Superior temporal gyrus (tissue), 1 donor: ENCODE data around the gene OVAAL.
"Not testable (repeated sequence)": the region's sequence is repeated elsewhere in the genome, so short reads cannot be mapped to it uniquely, and the experiment has no call there.

Experiments used
- DNase-seq: peaks from one replicate; pipeline ENCODE4 v3.0.0-alpha.2; 2016; ENCODE audit errors: extremely low spot score

OVAAL gene

DNA sequence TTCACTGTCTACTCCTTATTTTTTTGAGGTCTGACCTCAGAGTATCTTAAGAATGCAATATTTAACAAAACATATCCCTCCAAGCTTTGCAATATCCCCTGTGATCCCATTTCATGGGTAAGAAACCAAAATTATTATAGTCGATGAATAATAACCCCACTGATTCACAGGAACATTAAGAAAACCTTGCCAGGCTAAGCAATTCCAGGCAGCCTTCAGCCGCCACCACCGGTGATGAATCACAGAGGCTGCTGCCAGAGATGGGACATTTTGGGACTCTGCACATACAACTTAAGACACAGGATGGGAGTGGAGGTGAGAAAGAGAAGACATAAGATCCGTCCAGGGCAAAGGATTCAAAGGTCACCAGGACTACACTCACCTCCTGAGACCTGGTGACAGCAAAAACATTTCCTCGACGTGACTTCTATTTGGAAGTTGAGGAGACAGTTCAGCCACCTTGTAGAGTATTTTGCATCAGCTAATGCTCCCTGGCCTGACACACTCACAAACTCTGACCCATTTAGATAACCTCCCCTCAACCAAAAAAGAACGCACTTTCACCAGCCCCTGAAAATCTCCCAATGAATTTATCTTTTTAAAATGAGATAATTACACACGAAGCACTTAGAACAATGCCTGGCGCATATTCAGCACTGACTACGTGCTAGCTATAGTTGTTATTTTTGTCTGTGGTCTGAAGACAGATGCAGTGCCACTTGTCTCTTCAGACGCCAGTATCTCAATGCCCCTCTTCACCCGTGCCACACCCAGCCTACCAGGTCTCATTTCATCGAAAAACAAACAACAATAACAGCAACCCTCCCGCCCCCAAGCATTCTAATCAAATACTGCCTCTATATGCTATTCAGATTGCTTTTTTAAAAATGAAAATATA lies 17.8 kb upstream of the OVAAL start:
- no peak for DNase-seq

GRCh38 chr1:180542113-180542837 lies 16.5 kb upstream of the OVAAL start:
- DNase-seq: peak; percentile 22

DNA sequence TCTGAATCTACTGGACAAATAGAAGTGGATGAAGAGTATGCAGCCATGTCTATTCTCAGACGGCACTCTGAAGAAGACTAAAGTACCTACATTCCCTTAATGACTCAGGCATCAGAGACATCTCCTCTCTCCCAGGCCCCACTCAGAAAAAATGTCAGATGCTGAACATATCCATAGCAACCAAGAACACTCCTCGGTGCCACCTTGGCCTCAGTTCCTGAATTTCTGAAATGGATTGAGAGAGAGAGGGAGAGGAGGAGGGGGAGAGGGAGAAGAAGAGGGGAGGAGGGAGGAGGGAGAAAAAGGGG lies 16.0 kb upstream of the OVAAL start:
- DNase-seq: no peak

DNA sequence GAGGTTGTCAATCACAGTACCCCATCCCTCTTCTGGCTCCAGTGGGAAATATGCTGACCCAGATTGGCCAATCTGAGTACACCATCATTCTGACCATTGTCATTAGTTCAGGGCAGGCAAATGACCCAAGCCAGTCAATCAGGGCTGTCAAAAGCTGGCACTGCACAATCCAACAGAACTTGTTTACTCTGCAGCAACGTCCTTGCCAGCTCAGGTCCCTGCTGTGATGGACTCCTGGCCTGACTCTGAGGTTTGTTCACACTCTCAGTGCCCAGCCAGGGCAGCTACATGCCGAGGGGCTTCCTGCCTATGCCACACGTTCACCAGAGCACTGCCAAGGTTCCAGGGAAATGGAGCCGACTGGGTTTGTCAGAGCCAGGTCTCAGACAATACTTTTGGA lies 14.7 kb upstream of the OVAAL start:
- no peak for DNase-seq

- DNase-seq: no peak
Observed at GRCh38 chr1:180545991-180546390, 12.8 kb upstream of the OVAAL start.

DNA sequence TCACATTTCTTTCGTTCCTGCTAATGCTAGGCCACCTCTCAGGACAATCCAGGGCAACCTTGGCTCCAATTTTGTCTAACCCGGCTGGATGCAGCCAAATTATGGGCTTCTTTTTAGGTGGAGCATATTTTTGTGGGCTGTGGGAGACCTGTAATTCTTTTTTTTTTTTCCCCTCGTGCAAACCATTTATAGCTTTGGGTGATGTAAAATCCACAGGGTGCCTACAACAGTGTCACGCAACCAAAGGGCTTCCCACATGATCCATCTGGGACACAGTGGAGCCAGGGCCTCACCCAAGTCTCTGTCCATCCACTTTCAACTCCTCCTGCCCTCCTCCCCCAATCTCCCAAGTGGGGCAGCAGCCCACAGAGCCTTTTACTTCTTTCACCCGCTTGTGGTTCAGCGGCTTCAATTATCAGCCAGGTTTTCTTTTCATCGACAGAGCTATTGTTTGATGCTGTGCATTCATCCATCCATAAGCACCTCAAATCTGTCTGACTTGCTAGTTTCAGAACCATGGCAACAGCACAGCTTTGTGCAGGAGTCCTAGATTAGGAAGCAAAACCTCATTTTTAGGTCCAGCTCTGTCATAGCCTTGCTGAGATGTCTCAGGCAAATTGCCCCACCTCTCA lies 10.0 kb upstream of the OVAAL start:
- DNase-seq: no peak

GRCh38 chr1:180549770-180550169 lies 9.0 kb upstream of the OVAAL start:
- not testable (repeated sequence) for DNase-seq

- DNase-seq: no peak
Observed at GRCh38 chr1:180550241-180550640, 8.5 kb upstream of the OVAAL start.

DNA sequence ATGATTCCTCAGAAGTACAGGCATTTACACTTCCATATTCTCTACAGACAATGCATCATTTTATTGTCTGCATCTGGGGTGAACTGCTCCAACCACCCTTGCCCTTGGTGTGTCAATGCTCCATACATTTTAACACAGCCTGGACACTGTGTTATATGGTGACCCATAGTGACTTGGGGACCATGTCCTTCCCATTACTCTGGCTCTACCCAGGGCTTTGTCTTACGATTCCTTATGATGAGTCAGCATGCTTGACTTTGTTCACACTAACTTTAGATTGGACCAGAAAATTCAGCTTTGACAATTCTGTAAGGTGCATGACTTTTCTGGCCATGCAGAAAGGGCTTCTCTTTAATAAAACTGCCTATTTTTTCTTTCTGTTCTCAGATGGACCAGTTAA lies 6.8 kb upstream of the OVAAL start:
- no peak for DNase-seq

GRCh38 chr1:180553046-180553445 lies 5.7 kb upstream of the OVAAL start:
- DNase-seq: not testable (repeated sequence)

GRCh38 chr1:180555411-180555810 lies 3.4 kb upstream of the OVAAL start:
- DNase-seq: no peak

DNA sequence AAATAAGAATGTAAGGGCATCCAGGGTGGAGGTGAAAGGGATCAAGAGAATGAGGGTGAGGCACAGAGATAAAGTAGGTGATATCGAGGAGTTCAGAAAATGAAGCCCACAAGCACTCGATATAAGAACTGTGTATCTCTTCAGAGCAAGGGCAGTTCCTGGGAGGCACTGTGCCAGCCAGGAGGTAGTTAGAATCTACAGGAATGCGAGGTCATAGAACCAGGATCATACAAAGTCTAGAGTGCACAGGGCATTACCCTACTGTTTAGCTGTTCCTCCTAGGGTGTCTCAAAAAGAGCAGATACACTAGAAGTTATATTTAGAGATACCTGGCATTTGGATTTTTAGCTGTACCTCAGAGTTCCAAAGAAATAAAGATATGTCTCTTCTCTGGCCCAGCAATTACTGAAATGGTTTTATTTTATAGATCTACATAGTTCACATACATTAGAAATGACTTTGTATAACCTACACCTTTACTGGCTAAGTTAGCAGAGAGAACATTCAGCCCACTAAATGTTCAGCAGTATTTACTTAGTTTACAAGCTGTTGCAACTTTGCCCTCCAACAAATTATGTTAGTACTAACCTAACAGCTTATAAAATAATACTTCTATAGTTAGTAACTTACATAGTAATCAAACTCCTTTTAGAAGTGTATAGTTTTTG lies 1.6 kb downstream of the OVAAL start:
- DNase-seq: no peak

DNA sequence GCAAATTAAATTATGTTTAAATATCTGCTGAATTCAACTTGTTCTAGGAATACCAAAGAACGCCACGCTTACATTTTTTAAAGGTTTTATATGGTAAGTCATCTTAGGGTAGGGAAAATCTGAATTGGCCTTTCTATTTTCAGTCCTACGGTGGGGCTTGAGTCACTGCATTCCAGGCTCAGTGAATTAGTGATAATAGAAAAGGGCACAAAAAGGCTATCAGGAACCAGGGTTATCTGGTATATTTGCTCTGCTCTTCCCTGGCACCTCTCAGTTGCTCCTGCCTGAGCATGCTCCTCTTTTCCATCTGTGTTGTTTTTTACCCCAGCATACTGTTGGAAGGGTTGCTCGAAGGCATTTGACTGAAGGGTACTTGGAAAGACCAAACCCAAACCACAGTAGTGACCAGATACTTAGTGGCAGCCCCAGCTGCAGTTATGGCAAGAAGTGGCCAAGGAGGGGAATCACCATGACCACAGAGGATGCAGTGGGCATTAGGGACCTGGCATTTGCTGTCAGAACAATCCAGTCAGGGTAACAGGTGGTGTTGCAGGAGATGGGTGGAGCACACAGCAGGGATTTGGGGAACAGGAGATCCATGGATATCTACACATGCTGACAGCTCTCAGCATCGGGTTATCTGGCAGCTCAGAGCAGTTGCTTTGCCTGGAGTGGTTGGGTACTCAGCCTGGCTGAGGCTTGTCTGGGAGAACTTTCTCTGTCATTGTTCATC lies 2.3 kb downstream of the OVAAL start:
- DNase-seq: no peak

DNA sequence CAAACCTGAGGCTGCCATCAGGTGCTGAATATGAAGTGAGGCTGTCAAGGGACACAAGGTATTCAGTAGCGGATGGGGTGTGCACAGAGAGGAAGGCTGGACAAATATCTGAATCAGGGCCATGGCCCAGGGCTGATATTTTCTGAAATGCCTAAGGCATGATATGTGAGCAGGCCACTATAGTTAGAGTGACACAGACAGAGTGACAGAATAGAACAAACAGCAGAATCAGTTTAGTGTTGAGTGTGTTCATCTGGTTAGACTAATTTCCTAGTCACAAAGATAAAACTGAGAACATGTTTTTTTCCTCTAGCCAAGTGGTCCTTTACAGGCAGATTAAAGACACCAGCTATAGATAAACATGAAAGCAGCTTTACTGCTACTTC lies 3.9 kb downstream of the OVAAL start:
- DNase-seq: no peak

GRCh38 chr1:180563026-180563827 lies 4.5 kb downstream of the OVAAL start:
- DNase-seq: no peak

DNA sequence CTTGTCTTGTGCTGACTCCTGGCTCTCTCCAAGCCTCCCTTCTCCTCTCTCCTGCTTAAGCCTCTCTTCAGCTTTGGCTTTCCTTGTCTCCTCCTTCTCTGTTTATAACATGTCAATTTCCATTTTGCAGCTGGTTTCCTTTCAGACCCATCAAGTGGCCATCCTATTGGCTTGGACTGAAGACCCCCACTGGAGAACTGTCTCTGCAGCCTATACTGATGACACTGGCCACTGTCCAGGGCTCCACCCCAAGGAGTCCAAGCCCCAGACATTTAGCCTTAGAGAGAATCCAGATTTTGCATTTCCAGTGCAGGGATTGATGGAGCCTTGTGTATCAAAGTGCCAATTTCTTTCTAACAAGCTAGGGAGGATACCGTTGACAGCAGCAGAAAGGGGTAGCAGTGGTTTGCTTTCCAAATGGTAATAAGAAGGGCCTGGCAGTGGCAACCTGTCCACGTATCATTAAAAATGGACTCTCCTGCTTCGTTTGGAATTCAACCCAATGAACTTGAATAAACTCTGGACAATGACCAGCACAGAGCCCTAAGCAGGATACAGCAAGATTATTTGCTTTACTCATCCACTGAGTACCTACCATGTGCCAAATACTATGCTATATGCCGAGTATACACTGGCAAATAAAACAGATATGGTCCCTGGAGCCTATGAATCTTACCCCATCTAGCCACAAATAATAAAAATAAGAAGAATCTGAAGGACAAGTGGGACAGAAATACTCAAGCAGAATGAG lies 6.5 kb downstream of the OVAAL start:
- no peak for DNase-seq

GRCh38 chr1:180566026-180566425 lies 7.3 kb downstream of the OVAAL start:
- no peak for DNase-seq

- no peak for DNase-seq
Observed at GRCh38 chr1:180566495-180566894, 7.7 kb downstream of the OVAAL start.

DNA sequence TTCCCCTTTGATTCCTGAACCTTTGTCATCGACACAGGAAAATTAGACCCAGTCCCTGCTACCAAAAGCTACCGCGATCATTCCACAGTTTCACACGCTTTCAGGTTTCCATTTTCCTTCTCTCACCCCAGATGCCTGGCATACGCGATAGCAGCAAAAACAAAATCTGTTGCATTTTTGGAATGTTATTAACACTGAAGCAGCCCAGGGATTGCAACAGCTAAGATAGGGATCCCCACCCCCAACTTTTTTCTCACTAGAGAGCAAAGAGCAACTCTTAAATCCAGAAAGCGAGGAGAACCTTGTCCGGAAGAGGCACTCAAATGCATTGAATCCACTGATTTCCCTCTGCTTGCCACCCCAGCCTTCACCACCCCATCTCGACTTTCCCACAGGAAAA lies 8.9 kb downstream of the OVAAL start:
- no peak for DNase-seq

DNA sequence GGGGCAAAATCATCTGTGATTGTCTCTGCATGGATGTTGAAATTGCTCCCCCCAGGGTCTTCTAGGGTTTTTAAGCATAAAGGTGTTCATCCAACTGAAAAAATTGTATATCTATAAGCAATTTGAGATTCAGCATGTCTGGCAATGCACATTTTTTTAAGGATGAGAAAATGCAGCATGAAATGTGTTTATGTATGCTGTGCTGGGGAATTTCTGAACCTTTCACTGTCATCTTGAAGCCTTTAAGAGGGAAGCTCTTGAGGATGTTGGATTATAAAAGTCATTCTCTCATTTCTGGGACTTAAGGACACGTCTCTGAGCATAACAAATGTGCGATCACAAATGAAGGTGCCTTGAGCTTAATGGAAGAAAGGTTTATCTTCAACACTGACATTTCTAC lies 9.4 kb downstream of the OVAAL start:
- no peak for DNase-seq
